COLO829 (cell line): ENCODE measurements around the gene GALNTL6.
A peak's percentile ranks its signal among the peaks of the same experiment; 100 is the strongest.
"Not testable (repeated sequence)": the region's sequence is repeated elsewhere in the genome, so short reads cannot be mapped to it uniquely, and the experiment has no call there.

Source experiments
- DNase-seq: peaks from one replicate; pipeline ENCODE4 v3.0.0; 2012; ENCODE audit warnings: low spot score

Gene GALNTL6

GRCh38 chr4:172947594-172947993 is 1134.4 kb downstream of the GALNTL6 start:
- DNase-seq, result no peak

GRCh38 chr4:172950990-172951389 is 1137.8 kb downstream of the GALNTL6 start:
- no peak for DNase-seq

- no peak for DNase-seq
Measured at GRCh38 chr4:172951679-172952451, 1138.7 kb downstream of the GALNTL6 start.

GRCh38 chr4:172953896-172954568 is 1140.8 kb downstream of the GALNTL6 start:
- DNase-seq, result peak; percentile 86

GRCh38 chr4:172956340-172956739 is 1143.1 kb downstream of the GALNTL6 start:
- not testable (repeated sequence) for DNase-seq

GRCh38 chr4:172957216-172957615 is 1144.0 kb downstream of the GALNTL6 start:
- DNase-seq, result no peak

- no peak for DNase-seq
Measured at GRCh38 chr4:172962564-172963353, 1149.6 kb downstream of the GALNTL6 start.

GRCh38 chr4:172963498-172964294 is 1150.5 kb downstream of the GALNTL6 start:
- DNase-seq, result no peak

- DNase-seq, result not testable (repeated sequence)
Measured at GRCh38 chr4:172970189-172970588, 1157.0 kb downstream of the GALNTL6 start.

GRCh38 chr4:172974586-172974985 is 1161.4 kb downstream of the GALNTL6 start:
- DNase-seq, result no peak

GRCh38 chr4:172975651-172976229 is 1162.5 kb downstream of the GALNTL6 start:
- no peak for DNase-seq

GRCh38 chr4:172977491-172978041 is 1164.4 kb downstream of the GALNTL6 start:
- DNase-seq, result not testable (repeated sequence)

GRCh38 chr4:172978848-172979247 is 1165.6 kb downstream of the GALNTL6 start:
- DNase-seq, result no peak

GRCh38 chr4:172979332-172979731 is 1166.1 kb downstream of the GALNTL6 start:
- DNase-seq, result no peak

GRCh38 chr4:172980219-172980618 is 1167.0 kb downstream of the GALNTL6 start:
- DNase-seq, result no peak

GRCh38 chr4:172982151-172982590 is 1169.0 kb downstream of the GALNTL6 start:
- peak; percentile 89 for DNase-seq

GRCh38 chr4:172983014-172983413 is 1169.8 kb downstream of the GALNTL6 start:
- DNase-seq, result no peak

- DNase-seq, result no peak
Measured at GRCh38 chr4:172983631-172984030, 1170.4 kb downstream of the GALNTL6 start.

- no peak for DNase-seq
Measured at GRCh38 chr4:172985552-172985951, 1172.3 kb downstream of the GALNTL6 start.

GRCh38 chr4:172986114-172986513 is 1172.9 kb downstream of the GALNTL6 start:
- no peak for DNase-seq
